AG08396 (cell line): ENCODE measurements around the gene MYO5B.
"Not testable (repeated sequence)": the region's sequence is repeated elsewhere in the genome, so short reads cannot be mapped to it uniquely, and the experiment has no call there.

ENCODE experiments used
- DNase-seq: peaks from one replicate; pipeline ENCODE4 v3.0.0; 2012; ENCODE audit warnings: low spot score, mixed read lengths

Gene MYO5B

GRCh38 chr18:49832221-49832647 lies 362.7 kb downstream of the MYO5B start:
- no peak for DNase-seq

GRCh38 chr18:49827996-49828395 lies 367.0 kb downstream of the MYO5B start:
- DNase-seq = no peak

GRCh38 chr18:49819823-49820671 lies 374.9 kb downstream of the MYO5B start:
- no peak for DNase-seq

GRCh38 chr18:49819071-49819662 lies 375.8 kb downstream of the MYO5B start:
- no peak for DNase-seq

- DNase-seq = no peak
Measured at GRCh38 chr18:49817947-49818346, 377.0 kb downstream of the MYO5B start.

- DNase-seq = no peak
Measured at GRCh38 chr18:49815927-49816326, 379.0 kb downstream of the MYO5B start.

GRCh38 chr18:49814147-49814499 lies 380.8 kb downstream of the MYO5B start:
- DNase-seq = peak; percentile 41

GRCh38 chr18:49813319-49814146 lies 381.4 kb downstream of the MYO5B start, which contains the start of gene ACAA2:
Gene ACAA2 (minus strand): TSS chr18:49813533. CDS start chr18:49813484, 49 bp downstream.
- peak; percentile 91 for DNase-seq

- DNase-seq = peak; percentile 35
Measured at GRCh38 chr18:49813069-49813318, 382.0 kb downstream of the MYO5B start.

- DNase-seq = no peak
Measured at GRCh38 chr18:49812286-49813068, 382.5 kb downstream of the MYO5B start.

GRCh38 chr18:49811151-49811938 lies 383.6 kb downstream of the MYO5B start:
- no peak for DNase-seq

GRCh38 chr18:49808553-49809191 lies 386.3 kb downstream of the MYO5B start:
- not testable (repeated sequence) for DNase-seq

GRCh38 chr18:49804096-49804495 lies 390.9 kb downstream of the MYO5B start:
- no peak for DNase-seq

GRCh38 chr18:49802623-49803022 lies 392.3 kb downstream of the MYO5B start:
- DNase-seq = no peak

GRCh38 chr18:49800491-49800890 lies 394.5 kb downstream of the MYO5B start:
- DNase-seq = not testable (repeated sequence)

- not testable (repeated sequence) for DNase-seq
Measured at GRCh38 chr18:49799806-49800205, 395.1 kb downstream of the MYO5B start.

GRCh38 chr18:49798001-49798400 lies 396.9 kb downstream of the MYO5B start:
- DNase-seq = no peak

GRCh38 chr18:49795612-49796552 lies 399.1 kb downstream of the MYO5B start:
- no peak for DNase-seq

- DNase-seq = no peak
Measured at GRCh38 chr18:49794743-49795142, 400.2 kb downstream of the MYO5B start.
